GM21360 (cell line): ENCODE results near the gene ICE2.

ENCODE experiments used
- ATAC-seq: cut with Tn5 transposase; IDR thresholded peaks from one replicate; pipeline ENCODE4 v1.9.1; 2021; ENCODE audit warnings: mild to moderate bottlenecking, moderate library complexity; ENCODE audit not compliant: unreplicated experiment

The ICE2 gene

GRCh38 chr15:60391722-60392315 lies 87.1 kb downstream of the ICE2 start:
- no peak for ATAC-seq

GRCh38 chr15:60390871-60391501 lies 88.0 kb downstream of the ICE2 start:
- no peak for ATAC-seq

- no peak for ATAC-seq
Observed at GRCh38 chr15:60390231-60390630, 88.7 kb downstream of the ICE2 start.

GRCh38 chr15:60389261-60390077 lies 89.5 kb downstream of the ICE2 start:
- ATAC-seq, result peak; percentile 59

GRCh38 chr15:60387321-60387720 lies 91.6 kb downstream of the ICE2 start:
- ATAC-seq, result no peak

GRCh38 chr15:60386615-60387014 lies 92.3 kb downstream of the ICE2 start:
- no peak for ATAC-seq

GRCh38 chr15:60385620-60386552 lies 93.1 kb downstream of the ICE2 start:
- ATAC-seq, result no peak

- ATAC-seq, result no peak
Observed at GRCh38 chr15:60384526-60385126, 94.3 kb downstream of the ICE2 start.

- no peak for ATAC-seq
Observed at GRCh38 chr15:60384053-60384452, 94.9 kb downstream of the ICE2 start.

- no peak for ATAC-seq
Observed at GRCh38 chr15:60382773-60383674, 95.9 kb downstream of the ICE2 start.

- ATAC-seq, result no peak
Observed at GRCh38 chr15:60381148-60381788, 97.7 kb downstream of the ICE2 start.

- ATAC-seq, result no peak
Observed at GRCh38 chr15:60379525-60380274, 99.2 kb downstream of the ICE2 start.

- ATAC-seq, result no peak
Observed at GRCh38 chr15:60379185-60379524, 99.8 kb downstream of the ICE2 start.

- no peak for ATAC-seq
Observed at GRCh38 chr15:60376677-60377095, 102.3 kb downstream of the ICE2 start.

- no peak for ATAC-seq
Observed at GRCh38 chr15:60375306-60375705, 103.6 kb downstream of the ICE2 start.

GRCh38 chr15:60374628-60375081 lies 104.3 kb downstream of the ICE2 start:
- no peak for ATAC-seq

GRCh38 chr15:60374209-60374608 lies 104.7 kb downstream of the ICE2 start:
- ATAC-seq, result no peak

GRCh38 chr15:60373745-60374144 lies 105.2 kb downstream of the ICE2 start:
- ATAC-seq, result no peak
